ENCODE results near the gene AKAP17A.

The AKAP17A gene

DNA sequence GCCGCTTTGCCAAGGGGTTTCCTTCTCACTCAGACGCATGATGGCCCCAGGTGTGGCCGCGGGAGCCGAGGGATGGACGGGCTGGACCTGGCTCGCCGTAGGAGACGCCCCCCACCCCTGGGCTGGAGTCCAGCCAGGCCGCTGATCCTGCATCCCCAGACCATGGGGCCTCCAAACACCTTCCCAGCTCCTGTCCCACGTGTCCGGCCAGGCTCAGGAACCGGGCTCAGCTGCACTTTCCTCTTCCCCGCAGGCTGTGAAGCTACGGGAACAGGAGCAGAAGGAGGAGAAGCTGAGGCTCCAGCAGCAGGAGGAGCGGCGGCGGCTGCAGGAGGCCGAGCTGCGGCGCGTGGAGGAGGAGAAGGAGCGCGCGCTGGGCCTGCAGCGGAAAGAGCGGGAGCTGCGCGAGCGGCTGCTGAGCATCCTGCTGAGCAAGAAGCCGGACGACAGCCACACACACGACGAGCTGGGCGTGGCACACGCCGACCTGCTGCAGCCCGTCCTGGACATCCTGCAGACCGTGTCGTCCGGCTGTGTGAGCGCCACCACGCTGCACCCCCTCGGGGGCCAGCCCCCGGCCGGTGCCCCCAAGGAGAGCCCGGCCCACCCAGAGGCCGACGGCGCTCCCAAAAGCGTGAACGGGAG, 9.1 kb downstream of the AKAP17A start:
- Histone ChIP-seq H3K9me3 (ENCODE audit: severe bottlenecking) (no peaks in the 10 kb centered on the region), H3K4me3 (ENCODE audit: severe bottlenecking) (no peak overlapping the region), H3K27me3 (ENCODE audit: insufficient read depth, poor library complexity, severe bottlenecking) (no peaks in the 10 kb centered on the region), H3K4me1 (ENCODE audit: insufficient read depth, poor library complexity, severe bottlenecking) (no peaks in the 10 kb centered on the region), H3K27ac (ENCODE audit: poor library complexity, severe bottlenecking) (no peak overlapping the region), H3K36me3 (ENCODE audit: low read depth) (peaks cover 81% of the 10 kb centered on the region)
- DNase-seq (ENCODE audit: low spot score): peak; percentile 74
- TF ChIP-seq, protein P1, sequence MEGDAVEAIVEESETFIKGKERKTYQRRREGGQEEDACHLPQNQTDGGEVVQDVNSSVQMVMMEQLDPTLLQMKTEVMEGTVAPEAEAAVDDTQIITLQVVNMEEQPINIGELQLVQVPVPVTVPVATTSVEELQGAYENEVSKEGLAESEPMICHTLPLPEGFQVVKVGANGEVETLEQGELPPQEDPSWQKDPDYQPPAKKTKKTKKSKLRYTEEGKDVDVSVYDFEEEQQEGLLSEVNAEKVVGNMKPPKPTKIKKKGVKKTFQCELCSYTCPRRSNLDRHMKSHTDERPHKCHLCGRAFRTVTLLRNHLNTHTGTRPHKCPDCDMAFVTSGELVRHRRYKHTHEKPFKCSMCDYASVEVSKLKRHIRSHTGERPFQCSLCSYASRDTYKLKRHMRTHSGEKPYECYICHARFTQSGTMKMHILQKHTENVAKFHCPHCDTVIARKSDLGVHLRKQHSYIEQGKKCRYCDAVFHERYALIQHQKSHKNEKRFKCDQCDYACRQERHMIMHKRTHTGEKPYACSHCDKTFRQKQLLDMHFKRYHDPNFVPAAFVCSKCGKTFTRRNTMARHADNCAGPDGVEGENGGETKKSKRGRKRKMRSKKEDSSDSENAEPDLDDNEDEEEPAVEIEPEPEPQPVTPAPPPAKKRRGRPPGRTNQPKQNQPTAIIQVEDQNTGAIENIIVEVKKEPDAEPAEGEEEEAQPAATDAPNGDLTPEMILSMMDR (IDR thresholded peaks at IDR 0.05; ENCODE audit: poor library complexity, severe bottlenecking): no peak
- no peak for ATAC-seq (ENCODE audit: low read depth)

DNA sequence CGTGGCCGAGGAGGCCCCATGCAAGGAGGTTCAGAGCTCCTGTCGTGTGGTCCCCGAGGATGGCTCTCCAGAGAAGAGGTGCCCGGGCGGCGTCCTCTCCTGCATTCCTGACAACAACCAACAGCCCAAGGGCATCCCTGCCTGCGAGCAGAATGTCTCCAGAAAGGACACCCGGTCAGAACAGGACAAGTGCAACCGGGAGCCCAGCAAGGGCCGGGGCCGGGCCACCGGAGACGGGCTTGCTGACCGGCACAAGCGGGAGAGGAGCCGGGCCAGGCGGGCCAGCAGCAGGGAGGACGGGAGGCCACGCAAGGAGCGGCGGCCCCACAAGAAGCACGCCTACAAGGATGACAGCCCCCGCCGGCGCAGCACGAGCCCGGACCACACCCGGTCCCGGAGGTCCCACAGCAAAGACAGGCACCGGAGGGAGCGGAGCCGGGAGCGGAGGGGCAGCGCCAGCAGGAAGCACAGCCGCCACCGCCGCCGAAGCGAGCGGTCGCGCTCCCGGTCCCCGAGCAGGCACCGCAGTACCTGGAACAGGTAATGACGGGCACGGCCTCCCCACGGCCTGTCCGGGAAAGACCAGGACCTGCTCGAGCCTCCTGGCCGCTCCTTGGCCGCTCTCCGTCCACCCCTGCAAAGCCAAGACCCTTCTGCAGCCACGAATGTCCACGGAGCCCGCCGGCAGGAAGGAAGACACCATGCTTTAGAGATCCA, 9.8 kb downstream of the AKAP17A start:
- ATAC-seq (ENCODE audit: low read depth) (no peak), DNase-seq (ENCODE audit: low spot score) (peak; percentile 77)
- peaks cover 75% of the 10 kb centered on the region for H3K36me3 ChIP-seq (ENCODE audit: low read depth)
- no peak overlapping the region for H3K27ac ChIP-seq (ENCODE audit: poor library complexity, severe bottlenecking)
- no peaks in the 10 kb centered on the region for H3K27me3 ChIP-seq (ENCODE audit: insufficient read depth, poor library complexity, severe bottlenecking)
- no peaks in the 10 kb centered on the region for H3K9me3 ChIP-seq (ENCODE audit: severe bottlenecking)
- no peak overlapping the region for H3K4me3 ChIP-seq (ENCODE audit: severe bottlenecking)
- TF ChIP-seq, protein P1 (IDR thresholded peaks at IDR 0.05; ENCODE audit: poor library complexity, severe bottlenecking): no peak
- no peaks in the 10 kb centered on the region for H3K4me1 ChIP-seq (ENCODE audit: insufficient read depth, poor library complexity, severe bottlenecking)

DNA sequence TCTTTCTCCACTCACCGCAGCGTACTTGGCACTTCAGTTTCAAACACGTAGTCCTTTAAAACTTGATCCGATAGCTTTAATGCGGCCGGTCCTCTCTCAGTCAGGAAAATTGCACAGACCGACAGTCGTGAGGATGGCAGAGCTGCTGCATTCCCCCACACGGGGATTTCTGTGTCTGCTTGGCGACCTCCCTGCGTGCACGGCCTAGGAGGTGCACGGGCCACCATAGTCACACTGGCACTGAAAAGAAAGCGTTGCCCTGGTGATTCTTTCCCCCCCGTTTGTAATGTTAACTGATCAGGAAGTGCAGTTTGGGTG, 10.3 kb downstream of the AKAP17A start:
- peaks cover 79% of the 10 kb centered on the region for H3K36me3 ChIP-seq (ENCODE audit: low read depth)
- TF ChIP-seq, protein P1 (IDR thresholded peaks at IDR 0.05; ENCODE audit: poor library complexity, severe bottlenecking): no peak
- no peaks in the 10 kb centered on the region for H3K9me3 ChIP-seq (ENCODE audit: severe bottlenecking)

DNA sequence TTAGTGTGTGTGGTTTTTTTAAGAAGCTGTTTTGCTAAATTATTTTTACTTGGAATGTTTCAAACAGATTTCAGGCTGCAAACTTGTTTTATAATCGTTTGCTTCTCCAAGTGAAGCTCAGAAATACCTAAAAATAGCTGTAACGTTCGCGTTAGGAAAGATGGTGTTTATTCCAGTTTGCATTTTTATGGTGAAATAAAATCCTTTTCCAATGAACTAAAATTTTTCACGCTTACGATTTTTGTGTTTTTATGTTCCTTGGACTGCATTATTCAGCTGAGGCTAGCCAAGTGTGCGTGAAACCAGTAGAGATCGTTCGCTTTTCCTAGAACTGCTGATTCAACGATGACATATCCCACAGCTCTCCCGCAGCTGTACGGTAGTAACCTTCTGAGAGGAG, 10.9 kb downstream of the AKAP17A start:
- no peaks in the 10 kb centered on the region for H3K4me1 ChIP-seq (ENCODE audit: insufficient read depth, poor library complexity, severe bottlenecking)
- no peak overlapping the region for H3K4me3 ChIP-seq (ENCODE audit: severe bottlenecking)
- H3K9me3 ChIP-seq (ENCODE audit: severe bottlenecking): no peaks in the 10 kb centered on the region
- ATAC-seq (ENCODE audit: low read depth) (no peak), DNase-seq (ENCODE audit: low spot score) (no peak)
- H3K27me3 ChIP-seq (ENCODE audit: insufficient read depth, poor library complexity, severe bottlenecking): no peaks in the 10 kb centered on the region
- TF ChIP-seq, protein P1 (IDR thresholded peaks at IDR 0.05; ENCODE audit: poor library complexity, severe bottlenecking): no peak
- peaks cover 77% of the 10 kb centered on the region for H3K36me3 ChIP-seq (ENCODE audit: low read depth)
- H3K27ac ChIP-seq (ENCODE audit: poor library complexity, severe bottlenecking): no peak overlapping the region

More for the DNA sequence above, 10.3 kb downstream of the AKAP17A start:
- Histone ChIP-seq H3K4me3 (ENCODE audit: severe bottlenecking) (no peak overlapping the region), H3K4me1 (ENCODE audit: insufficient read depth, poor library complexity, severe bottlenecking) (no peaks in the 10 kb centered on the region), H3K27me3 (ENCODE audit: insufficient read depth, poor library complexity, severe bottlenecking) (no peaks in the 10 kb centered on the region), H3K27ac (ENCODE audit: poor library complexity, severe bottlenecking) (no peak overlapping the region)
- no peak for DNase-seq (ENCODE audit: low spot score)
- ATAC-seq (ENCODE audit: low read depth): no peak

DNA sequence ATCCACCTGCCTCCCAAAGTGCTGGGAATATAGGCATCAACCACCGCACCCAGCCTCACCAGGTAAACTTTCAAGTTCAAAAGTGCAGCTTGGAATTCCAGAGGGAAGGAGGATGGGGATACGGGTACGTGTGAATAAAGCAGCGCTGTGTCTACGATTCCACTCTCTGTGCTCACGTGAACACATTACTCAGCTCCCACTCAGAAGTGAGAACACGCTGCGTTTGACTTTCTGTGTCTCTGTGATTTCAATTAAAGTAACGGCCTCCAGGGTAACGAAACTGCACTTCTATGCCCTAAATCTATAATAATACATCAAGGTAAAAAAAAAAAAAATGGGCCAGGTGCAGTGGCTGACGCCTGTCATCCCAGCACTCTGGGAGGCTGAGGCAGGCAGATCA, 15.1 kb downstream of the AKAP17A start:
- DNase-seq (ENCODE audit: low spot score) (no peak), ATAC-seq (ENCODE audit: low read depth) (no peak)
- H3K36me3 ChIP-seq (ENCODE audit: low read depth): peaks cover 35% of the 10 kb centered on the region
- no peak overlapping the region for H3K27ac ChIP-seq (ENCODE audit: poor library complexity, severe bottlenecking)
- H3K27me3 ChIP-seq (ENCODE audit: insufficient read depth, poor library complexity, severe bottlenecking): no peaks in the 10 kb centered on the region
- no peak overlapping the region for H3K4me3 ChIP-seq (ENCODE audit: severe bottlenecking)
- TF ChIP-seq, protein P1 (IDR thresholded peaks at IDR 0.05; ENCODE audit: poor library complexity, severe bottlenecking): no peak
- H3K9me3 ChIP-seq (ENCODE audit: severe bottlenecking): no peaks in the 10 kb centered on the region
- no peaks in the 10 kb centered on the region for H3K4me1 ChIP-seq (ENCODE audit: insufficient read depth, poor library complexity, severe bottlenecking)
